Activated T-helper 1 cell treated with anti-CD3 and anti-CD28 coated beads, Interleukin-12 subunit alpha, Interleukin-12 subunit beta, Interleukin-2, Interleukin-4 antibody, amounts not matched to agents 30 ng/mL and 10 ng/mL and 1 ng/mL, durations not matched to agents 14 hours and 24 hours and 36 hours (primary cell): ENCODE data around the gene MEGF10. TPM values are rescaled to one million over a fixed set of nuclear protein-coding genes. Genes with fewer than 3 reads are reported as not detected.

Experiments used
- total RNA-seq: library from RNA; stranded (reverse); gene quantifications from 2 replicates; pipeline ENCODE4 v1.2.3, GENCODE V29; 2022

The MEGF10 gene
- total RNA-seq, 1 donor from 2014 or later, result not detected

Other genes with a start within 250 kb of the MEGF10 start
- 4.0 and 7.0 TPM in 2 replicates for gene C5orf63, start 217.3 kb upstream of the MEGF10 start, total RNA-seq
- gene PRRC1, start 226.8 kb downstream of the MEGF10 start, total RNA-seq, result 52.9 and 59.7 TPM in 2 replicates